WTC11 (cell line): ENCODE data around the gene LSM12.

ENCODE experiments used
- CREM ChIP-seq: sonication (generic); formaldehyde crosslinking; IDR thresholded peaks from 2 replicates; pipeline ENCODE4 v1.8.1; 2022; ENCODE audit warnings: mild to moderate bottlenecking, missing genetic modification reagents, moderate library complexity
- CTCF ChIP-seq: fragments of 200-600 bp; IDR thresholded peaks from 2 replicates; pipeline ENCODE4 v1.8.0; 2022; ENCODE audit warnings: antibody characterized with exemption
- MAX ChIP-seq: sonication (generic); formaldehyde crosslinking; IDR thresholded peaks from 2 replicates; pipeline ENCODE4 v1.8.0; 2022; ENCODE audit warnings: mild to moderate bottlenecking, missing genetic modification reagents

DNA sequence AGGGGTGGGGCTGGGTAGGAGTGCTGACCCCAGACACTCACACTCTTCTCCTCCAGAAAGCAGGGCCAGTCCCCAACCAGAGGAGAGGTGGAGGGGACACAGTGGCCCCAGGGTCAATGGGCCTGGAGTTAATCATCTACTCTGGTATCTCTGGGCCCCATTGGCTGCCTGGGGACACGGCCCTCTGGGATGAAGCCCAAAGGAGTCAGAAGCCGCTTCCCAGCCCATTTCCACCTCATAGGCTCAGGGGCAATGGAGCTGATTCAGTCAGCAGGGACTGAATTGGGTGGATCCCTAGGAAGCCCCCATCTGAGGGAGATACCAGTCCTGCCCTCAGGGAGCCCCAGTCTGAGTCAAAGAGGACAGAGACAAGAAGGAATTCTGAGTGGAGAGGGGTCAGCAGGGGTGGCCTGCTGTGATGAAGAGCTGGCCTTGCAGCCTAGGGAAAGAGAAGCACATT, 65.0 kb downstream of the LSM12 start:
- TF ChIP-seq CTCF (no peak), MAX (CRISPR knock-in tag) (no peak), CREM (CRISPR knock-in tag) (no peak)
